ENCODE measurements around the gene GNB1L.

DNA sequence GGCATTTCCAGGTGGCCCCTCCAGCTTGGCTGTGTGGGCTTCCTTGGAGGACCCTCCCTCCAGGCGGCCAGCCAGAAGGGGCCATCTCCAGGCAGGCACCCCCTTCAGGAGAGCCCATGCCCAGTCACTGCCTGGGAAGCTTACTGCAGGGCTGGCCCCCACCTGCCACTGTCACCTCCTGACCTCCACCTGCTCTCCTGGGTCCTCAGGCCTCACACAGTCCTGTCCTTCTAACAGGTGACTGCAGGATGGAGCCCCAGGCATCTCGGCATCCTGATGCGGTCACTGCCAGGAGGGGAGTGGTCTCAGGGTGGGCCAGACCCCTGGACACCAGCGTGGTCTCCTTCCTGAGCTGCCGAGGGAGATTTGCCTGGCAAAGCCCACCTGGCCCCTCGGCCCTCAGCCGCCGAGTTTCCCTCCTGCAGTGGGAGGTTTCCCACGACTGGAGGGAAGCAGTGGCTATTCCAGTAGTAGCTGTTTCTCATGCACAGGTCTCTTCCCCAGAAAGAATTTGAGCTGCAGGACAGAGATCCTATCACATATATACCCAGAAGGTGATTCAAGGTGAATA lies 81.1 kb downstream of the GNB1L start:
- TF ChIP-seq, protein P1, sequence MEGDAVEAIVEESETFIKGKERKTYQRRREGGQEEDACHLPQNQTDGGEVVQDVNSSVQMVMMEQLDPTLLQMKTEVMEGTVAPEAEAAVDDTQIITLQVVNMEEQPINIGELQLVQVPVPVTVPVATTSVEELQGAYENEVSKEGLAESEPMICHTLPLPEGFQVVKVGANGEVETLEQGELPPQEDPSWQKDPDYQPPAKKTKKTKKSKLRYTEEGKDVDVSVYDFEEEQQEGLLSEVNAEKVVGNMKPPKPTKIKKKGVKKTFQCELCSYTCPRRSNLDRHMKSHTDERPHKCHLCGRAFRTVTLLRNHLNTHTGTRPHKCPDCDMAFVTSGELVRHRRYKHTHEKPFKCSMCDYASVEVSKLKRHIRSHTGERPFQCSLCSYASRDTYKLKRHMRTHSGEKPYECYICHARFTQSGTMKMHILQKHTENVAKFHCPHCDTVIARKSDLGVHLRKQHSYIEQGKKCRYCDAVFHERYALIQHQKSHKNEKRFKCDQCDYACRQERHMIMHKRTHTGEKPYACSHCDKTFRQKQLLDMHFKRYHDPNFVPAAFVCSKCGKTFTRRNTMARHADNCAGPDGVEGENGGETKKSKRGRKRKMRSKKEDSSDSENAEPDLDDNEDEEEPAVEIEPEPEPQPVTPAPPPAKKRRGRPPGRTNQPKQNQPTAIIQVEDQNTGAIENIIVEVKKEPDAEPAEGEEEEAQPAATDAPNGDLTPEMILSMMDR (IDR thresholded peaks at IDR 0.05), result no peak
- no peak for TF ChIP-seq POLR2A (IDR thresholded peaks at IDR 0.05)
